Uterus (tissue), 4 donors: ENCODE measurements around the gene CUL4A. TPM values are rescaled to one million over a fixed set of nuclear protein-coding genes. Genes with fewer than 3 reads are reported as not detected.

Experiments
- DNase-seq, 2 donors: peaks; one replicate each; pipeline ENCODE4 v3.0.0-alpha.2; 2019 to 2020
- H3K27ac ChIP-seq, 2 donors: fragments of 200-600 bp; sonication (generic); 1 replicate in 1 of 2; 2 replicates in 1 of 2; pipeline ENCODE4 v1.5.1; 2016 to 2018
- H3K27me3 ChIP-seq, 2 donors: fragments of 200-600 bp; sonication (generic); one replicate each; pipeline ENCODE4 v1.5.1; 2018 to 2019; ENCODE audit warnings: control low read depth in 1 of 2
- H3K36me3 ChIP-seq, 2 donors: fragments of 200-600 bp; sonication (generic); one replicate each; pipeline ENCODE4 v1.5.1; 2019; ENCODE audit warnings: control low read depth in 1 of 2
- H3K4me1 ChIP-seq, 2 donors: fragments of 200-600 bp; sonication (generic); one replicate each; pipeline ENCODE4 v1.5.1; 2018 to 2019; ENCODE audit warnings: control low read depth in 1 of 2
- H3K4me3 ChIP-seq, 2 donors: fragments of 200-600 bp; sonication (generic); 1 replicate in 1 of 2; 2 replicates in 1 of 2; pipeline ENCODE4 v1.5.1; 2018 to 2019; ENCODE audit warnings: mild to moderate bottlenecking in 1 of 2
- H3K9me3 ChIP-seq, 2 donors: fragments of 200-600 bp; sonication (generic); one replicate each; pipeline ENCODE4 v1.5.1; 2019; ENCODE audit warnings: control low read depth in 1 of 2
- POLR2A ChIP-seq, 2 donors: fragments of 450-650 bp; IDR thresholded peaks; one replicate each; pipeline ENCODE4 v1.6.1; 2016; ENCODE audit warnings: antibody characterized with exemption in 2 of 2, mild to moderate bottlenecking in 1 of 2, moderate library complexity in 1 of 2
- intact Hi-C: fragments of 100-400 bp; cut with DNase I; formaldehyde crosslinking; loops from one replicate; pipeline ENCODE4 v1.15.1; 2023; ENCODE audit warnings: low total_unique reads
- total RNA-seq, 4 donors: library from RNA; depleted of rRNA in 3 of 4; stranded (reverse); fragments of >200 nt in 3 of 4; gene quantifications; one replicate each; pipeline versions ENCODE4 v1.1.0 to v1.2.4, GENCODE V29; 2014 to 2023
- TF ChIP-seq, protein P1 (sequence below), 4 experiments: fragments of 200-600 bp in 2 of 4; fragments of 450-650 bp in 2 of 4; sonication (generic) in 2 of 4; IDR thresholded peaks; one replicate each; pipeline ENCODE4 v1.5.1; 2016 to 2019; ENCODE audit warnings: antibody characterized with exemption in 4 of 4, mild to moderate bottlenecking in 2 of 4, moderate library complexity in 1 of 4
- donor health status: DM: yes; HTN: yes; CAD: no.

Gene CUL4A
- total RNA-seq, 4 donors from 2014 or later, result 34.3 to 110 (median 66.1) TPM

- intact Hi-C loops, result no loop called here
- H3K4me3 ChIP-seq, result no peak overlapping the region
These were observed 70.7 kb downstream of the CUL4A start for GRCh38 chr13:113280126-113280525.

GRCh38 chr13:113283904-113284303, 74.5 kb downstream of the CUL4A start:
- DNase-seq, result no peak
- H3K9me3 ChIP-seq, result no peaks in the 10 kb centered on the region
- no peaks in the 10 kb centered on the region for H3K4me1 ChIP-seq
- TF ChIP-seq, protein P1, sequence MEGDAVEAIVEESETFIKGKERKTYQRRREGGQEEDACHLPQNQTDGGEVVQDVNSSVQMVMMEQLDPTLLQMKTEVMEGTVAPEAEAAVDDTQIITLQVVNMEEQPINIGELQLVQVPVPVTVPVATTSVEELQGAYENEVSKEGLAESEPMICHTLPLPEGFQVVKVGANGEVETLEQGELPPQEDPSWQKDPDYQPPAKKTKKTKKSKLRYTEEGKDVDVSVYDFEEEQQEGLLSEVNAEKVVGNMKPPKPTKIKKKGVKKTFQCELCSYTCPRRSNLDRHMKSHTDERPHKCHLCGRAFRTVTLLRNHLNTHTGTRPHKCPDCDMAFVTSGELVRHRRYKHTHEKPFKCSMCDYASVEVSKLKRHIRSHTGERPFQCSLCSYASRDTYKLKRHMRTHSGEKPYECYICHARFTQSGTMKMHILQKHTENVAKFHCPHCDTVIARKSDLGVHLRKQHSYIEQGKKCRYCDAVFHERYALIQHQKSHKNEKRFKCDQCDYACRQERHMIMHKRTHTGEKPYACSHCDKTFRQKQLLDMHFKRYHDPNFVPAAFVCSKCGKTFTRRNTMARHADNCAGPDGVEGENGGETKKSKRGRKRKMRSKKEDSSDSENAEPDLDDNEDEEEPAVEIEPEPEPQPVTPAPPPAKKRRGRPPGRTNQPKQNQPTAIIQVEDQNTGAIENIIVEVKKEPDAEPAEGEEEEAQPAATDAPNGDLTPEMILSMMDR (IDR thresholded peaks at IDR 0.05), result no peak
- TF ChIP-seq POLR2A (IDR thresholded peaks at IDR 0.05), result no peak
- no peak overlapping the region for H3K27ac ChIP-seq
- H3K27me3 ChIP-seq, result no peaks in the 10 kb centered on the region
- no peak overlapping the region for H3K4me3 ChIP-seq
- H3K36me3 ChIP-seq, result no peaks in the 10 kb centered on the region
- intact Hi-C loops, result no loop called here

More at GRCh38 chr13:113280126-113280525, 70.7 kb downstream of the CUL4A start:
- Histone ChIP-seq H3K27me3 (no peaks in the 10 kb centered on the region), H3K9me3 (no peaks in the 10 kb centered on the region), H3K36me3 (no peaks in the 10 kb centered on the region), H3K4me1 (no peaks in the 10 kb centered on the region), H3K27ac (no peak overlapping the region)
- no peak for TF ChIP-seq POLR2A (IDR thresholded peaks at IDR 0.05)
- TF ChIP-seq, protein P1 (IDR thresholded peaks at IDR 0.05), result no peak
- DNase-seq, result no peak

DNA sequence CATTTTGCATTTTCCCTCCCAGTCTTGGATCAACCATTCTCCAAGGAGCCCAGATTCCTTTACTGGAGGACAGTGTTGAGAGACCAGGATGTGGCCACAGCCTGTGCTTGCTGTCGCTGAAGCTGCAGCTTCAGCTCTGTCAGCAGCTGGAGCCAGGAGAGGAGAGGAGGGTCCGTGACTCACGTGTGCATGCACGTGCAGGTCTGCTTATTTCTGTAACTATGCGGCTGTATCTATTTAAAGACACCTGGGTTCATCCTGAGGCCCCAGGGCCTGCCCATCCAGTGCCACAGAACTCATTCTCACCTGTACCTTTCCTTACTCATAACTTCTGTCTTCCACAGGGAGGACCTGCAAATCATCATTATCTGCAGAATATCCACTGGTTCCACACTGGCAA, 79.5 kb downstream of the CUL4A start:
- no peak overlapping the region for H3K27ac ChIP-seq
- intact Hi-C loops, result no loop called here
- TF ChIP-seq POLR2A (IDR thresholded peaks at IDR 0.05), result no peak
- TF ChIP-seq, protein P1 (IDR thresholded peaks at IDR 0.05), result no peak
- H3K9me3 ChIP-seq, result no peaks in the 10 kb centered on the region
- no peak for DNase-seq
- no peaks in the 10 kb centered on the region for H3K27me3 ChIP-seq
- no peaks in the 10 kb centered on the region for H3K36me3 ChIP-seq
- no peak overlapping the region for H3K4me3 ChIP-seq
- no peaks in the 10 kb centered on the region for H3K4me1 ChIP-seq

DNA sequence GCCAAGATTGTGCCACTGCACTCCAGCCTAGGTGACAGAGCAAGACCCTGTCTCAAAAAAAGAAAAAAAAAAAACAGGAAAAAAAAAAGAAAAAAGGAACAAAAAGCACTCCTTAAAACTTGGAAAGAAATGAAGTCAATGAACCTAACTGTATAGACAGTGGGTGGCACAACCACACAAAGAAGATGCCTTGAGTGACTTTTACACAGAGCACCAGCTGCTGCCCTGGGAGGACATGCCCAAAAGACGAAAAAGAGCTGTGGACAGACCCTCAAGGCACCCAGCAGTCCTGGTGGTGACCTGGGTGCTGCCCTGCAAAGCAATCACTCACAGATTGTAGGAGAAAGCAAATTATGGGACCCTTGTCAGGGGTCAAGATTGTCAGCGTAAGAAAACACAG, 81.7 kb downstream of the CUL4A start:
- Histone ChIP-seq H3K9me3 (no peaks in the 10 kb centered on the region), H3K4me3 (no peak overlapping the region), H3K27me3 (no peaks in the 10 kb centered on the region), H3K27ac (no peak overlapping the region), H3K4me1 (no peaks in the 10 kb centered on the region), H3K36me3 (no peaks in the 10 kb centered on the region)
- TF ChIP-seq, protein P1 (IDR thresholded peaks at IDR 0.05), result no peak
- no peak for TF ChIP-seq POLR2A (IDR thresholded peaks at IDR 0.05)
- DNase-seq, result no peak
- intact Hi-C loops, result no loop called here

DNA sequence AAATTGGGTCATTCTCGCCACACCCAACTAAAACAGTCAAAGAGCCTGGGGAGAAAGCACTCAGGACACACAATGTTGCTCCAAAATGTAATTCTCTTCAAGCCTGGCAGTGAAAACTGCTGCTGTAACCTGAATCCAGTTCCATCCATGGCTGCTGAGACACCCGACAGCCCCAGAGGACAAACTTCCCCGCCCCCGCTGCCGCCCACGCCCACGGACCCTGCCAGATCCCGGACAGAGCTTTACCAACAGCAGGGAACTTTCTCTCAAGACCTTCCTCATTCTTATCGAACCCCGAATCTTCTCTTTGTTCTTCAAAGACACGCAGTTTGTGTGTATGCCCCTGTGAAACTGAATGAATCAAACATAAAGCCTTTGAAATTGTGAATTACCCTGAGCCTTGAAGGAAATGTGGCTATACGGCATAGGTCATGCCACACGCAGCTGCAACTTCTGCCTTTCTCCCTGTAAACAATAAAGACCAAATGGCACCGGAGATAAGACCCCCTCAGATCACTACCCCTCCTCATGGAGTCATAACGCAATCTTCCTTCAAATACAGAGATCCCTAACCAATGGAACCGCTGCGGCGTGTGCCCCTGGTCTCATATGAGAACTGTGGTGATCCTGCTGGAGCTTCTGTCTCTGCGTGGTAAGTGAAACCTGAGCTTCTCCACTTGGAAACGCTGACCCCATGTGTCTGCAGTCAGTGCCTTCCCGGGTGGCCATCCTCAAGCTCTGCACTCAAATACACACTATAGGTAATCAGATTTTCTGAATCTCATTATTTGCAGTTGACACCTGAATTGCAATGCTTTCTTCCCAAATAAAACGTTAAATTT, 82.8 kb downstream of the CUL4A start:
- no peak overlapping the region for H3K27ac ChIP-seq

More for the DNA sequence above, 82.8 kb downstream of the CUL4A start:
- no peaks in the 10 kb centered on the region for H3K27me3 ChIP-seq
- H3K9me3 ChIP-seq, result no peaks in the 10 kb centered on the region
- TF ChIP-seq, protein P1 (IDR thresholded peaks at IDR 0.05), result no peak
- TF ChIP-seq POLR2A (IDR thresholded peaks at IDR 0.05), result no peak
- no peaks in the 10 kb centered on the region for H3K4me1 ChIP-seq
- DNase-seq, result peak in 1 of 2 donors; percentile 28
- intact Hi-C loops, result no loop called here
- no peaks in the 10 kb centered on the region for H3K36me3 ChIP-seq
- H3K4me3 ChIP-seq, result peak overlapping the region in 1 of 2 donors; percentile 12
